Erythroblast (primary cell): ENCODE data around the gene DIP2C.

Experiments
- GATA1 ChIP-seq: IDR thresholded peaks from 2 replicates; pipeline ENCODE4 v1.6.1; 2011; ENCODE audit warnings: low read depth, mild to moderate bottlenecking, control low read depth, low read length, moderate library complexity
- POLR2A ChIP-seq: IDR thresholded peaks from 2 replicates; pipeline ENCODE4 v1.6.1; 2011; ENCODE audit warnings: mild to moderate bottlenecking, low read length

GRCh38 chr10:378930-379704 lies 310.4 kb downstream of the DIP2C start:
- TF ChIP-seq POLR2A (no peak), GATA1 (no peak)
